ENCODE data around the gene ZNF385C.

ZNF385C gene

DNA sequence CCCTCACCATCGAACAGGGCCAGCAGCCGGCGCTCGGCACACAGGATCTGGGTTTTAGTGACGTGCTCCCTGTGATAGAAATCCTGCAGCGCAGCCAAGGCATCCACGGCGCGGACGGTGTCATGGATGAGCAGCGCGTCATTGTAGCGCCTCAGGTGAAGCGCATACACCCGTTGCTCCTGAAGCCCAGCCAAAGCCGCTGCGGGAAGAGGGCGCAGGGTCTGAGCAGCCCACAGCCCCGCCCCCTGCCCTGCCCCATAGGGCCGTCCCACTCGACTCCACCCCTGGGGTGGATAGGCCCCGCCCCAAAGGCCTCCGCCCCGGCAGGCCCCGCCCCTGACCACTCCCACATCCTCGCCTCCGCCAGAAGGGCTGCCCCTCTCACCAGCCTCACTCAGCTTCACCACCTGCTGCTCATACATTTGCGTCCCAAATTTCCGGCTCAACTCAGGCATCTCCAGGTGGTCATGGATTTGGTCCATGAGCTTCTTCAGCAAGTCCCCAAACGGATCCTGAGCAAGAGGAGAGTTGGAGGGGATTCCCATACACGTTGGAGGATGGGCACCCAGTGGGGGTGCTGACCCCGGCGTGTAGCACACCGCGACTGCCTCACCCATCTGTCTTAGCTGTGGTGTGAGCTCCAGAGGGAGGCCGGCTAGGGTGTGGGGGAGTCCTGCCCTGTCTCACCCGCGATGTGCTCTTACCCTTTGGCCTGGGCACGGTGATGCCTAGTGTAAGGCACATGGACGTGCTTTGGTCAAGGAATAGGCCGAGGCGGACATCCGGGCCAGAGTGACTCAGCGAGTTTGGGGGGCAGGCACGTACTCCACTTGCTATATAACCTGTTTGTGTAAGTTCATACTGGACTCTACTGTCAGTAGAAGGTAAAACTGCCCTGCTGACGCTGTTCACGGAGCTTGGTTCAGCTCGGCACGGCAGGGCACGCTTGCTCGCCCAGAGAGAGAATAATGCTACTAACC lies 9.6 kb upstream of the ZNF385C start:
- DNase-seq (ENCODE audit: low read depth) = peak; percentile 16

DNA sequence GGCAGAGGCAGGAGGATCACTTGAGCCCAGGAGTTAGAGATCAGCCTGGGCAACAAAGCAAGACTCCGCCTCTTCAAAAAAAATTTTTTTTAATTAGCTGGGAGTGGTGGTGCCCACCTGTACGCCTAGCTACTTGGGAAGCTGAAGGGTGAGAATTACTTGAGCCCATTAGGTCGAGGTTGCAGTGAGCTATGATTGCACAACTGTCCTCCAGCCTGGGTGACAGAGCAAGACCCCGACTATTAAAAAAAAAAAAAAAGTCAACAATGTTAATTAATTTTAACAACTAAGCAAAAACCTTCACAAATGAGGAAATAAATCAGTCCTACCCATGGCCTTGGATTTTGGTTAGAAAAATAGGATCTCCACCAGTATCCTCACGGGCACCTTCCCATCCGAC lies 8.9 kb upstream of the ZNF385C start:
- DNase-seq (ENCODE audit: low read depth) = no peak

DNA sequence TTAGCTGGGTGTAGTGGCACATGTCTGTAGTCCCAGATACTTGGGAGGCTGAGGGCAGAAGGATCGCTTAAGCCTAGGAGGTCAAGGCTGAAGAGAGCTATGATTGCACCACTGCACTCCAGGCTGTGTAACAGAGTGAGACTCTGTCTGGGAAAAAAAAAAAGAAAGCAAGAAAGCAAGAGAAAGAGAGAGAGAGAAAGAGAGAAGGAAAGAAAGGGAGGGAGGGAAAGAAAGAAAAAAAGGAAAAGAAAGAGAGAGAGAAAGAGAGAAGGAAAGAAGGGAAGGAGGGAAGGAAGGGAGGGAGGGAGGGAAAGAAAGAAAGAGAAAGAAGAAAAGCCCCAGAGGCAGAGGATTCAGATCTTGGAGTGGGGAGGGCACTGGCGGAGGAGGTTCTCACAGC lies 7.7 kb upstream of the ZNF385C start:
- DNase-seq (ENCODE audit: low read depth) = no peak

DNA sequence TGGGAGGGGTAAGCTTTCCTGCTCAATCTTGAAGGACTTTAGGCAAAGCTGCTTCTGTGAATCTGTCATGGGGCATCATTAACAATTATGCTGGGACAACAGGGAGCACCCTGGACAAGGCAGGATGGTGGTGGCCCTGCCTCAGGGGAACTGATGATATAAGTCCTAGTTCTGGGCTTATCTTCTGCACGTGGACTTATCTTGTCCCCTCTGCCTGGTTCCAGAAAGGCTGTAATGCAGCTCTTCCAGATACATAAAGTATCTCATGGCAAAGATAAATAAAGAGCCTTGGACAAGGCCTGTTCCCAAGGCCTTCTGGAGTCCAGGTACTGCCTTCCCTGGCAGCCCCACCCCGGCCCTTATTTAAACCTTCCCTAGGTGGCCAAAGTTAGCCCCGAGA lies 6.0 kb upstream of the ZNF385C start:
- DNase-seq (ENCODE audit: low read depth) = no peak

DNA sequence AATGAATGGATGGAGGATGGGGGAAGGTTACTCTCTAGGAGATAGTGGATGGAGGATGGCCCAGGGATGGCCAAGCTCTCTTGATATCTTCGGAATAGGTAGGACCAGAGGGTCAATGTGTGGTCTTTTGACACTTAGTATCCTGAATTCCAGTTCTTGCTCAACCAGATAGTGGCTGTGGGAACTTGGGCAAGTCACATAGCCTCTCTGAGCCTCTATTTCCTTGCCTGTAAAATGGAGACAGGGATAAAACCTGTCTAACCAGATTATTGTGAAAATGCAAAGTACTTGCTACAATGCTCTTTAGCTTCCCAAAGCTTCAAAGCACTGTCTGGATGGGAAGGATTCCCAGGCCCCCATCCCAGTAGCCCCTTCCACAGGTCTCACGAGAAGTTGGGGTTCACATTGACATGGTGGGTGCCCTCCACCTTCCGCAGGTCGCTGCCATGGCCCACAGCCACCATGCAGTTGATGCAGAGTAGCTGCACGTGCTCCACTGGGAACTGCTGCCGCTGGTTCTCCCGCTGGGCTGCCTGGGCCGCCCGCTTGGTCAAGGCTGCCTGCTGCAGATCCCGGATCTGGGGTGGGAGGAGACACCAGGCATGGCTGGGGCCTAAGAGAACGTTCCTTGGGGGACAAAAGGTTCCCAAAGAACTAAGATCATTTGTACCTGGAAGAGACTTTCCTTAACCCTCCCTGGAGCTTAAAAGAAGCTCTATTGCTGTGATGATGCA lies 5.1 kb upstream of the ZNF385C start:
- no peak for DNase-seq (ENCODE audit: low read depth)

DNA sequence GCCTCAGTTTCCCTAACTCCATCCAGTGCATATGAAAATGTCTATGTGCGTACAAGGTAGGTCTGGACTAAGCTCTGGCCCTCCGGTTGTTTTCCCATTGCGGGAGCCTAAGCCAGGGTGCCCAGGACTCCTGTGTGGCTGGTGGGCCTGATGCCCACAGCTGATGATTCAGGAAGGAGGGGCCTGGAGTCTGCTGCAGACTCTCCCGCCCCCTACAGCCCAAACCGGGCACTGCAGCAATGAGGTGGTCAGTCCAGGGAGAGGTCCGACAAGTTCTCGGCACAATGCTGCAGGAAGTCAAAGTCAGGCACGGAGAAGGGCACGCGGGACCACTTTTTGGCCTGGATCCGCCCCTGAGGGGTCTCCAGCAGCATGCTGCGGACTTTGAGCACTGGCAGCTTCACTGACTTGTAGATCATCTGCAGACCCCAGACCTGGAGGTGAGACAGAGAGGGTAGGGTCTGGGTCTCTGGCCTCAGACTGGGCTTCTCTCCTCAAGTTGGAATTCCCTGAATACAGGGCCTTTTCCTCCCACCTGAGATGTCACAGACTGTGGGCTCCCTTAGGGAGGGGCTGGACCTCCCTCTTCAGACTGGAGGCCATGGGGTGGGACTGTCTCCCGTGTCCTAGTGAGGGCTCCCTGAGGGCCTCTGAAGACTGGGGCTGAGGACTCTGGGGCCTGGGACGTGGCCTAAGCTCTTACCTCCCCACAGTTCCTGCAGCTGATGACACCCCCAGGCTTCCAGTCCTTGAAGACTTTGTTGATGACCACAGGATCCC lies 3.4 kb upstream of the ZNF385C start:
- DNase-seq (ENCODE audit: low read depth) = peak; percentile 48

DNA sequence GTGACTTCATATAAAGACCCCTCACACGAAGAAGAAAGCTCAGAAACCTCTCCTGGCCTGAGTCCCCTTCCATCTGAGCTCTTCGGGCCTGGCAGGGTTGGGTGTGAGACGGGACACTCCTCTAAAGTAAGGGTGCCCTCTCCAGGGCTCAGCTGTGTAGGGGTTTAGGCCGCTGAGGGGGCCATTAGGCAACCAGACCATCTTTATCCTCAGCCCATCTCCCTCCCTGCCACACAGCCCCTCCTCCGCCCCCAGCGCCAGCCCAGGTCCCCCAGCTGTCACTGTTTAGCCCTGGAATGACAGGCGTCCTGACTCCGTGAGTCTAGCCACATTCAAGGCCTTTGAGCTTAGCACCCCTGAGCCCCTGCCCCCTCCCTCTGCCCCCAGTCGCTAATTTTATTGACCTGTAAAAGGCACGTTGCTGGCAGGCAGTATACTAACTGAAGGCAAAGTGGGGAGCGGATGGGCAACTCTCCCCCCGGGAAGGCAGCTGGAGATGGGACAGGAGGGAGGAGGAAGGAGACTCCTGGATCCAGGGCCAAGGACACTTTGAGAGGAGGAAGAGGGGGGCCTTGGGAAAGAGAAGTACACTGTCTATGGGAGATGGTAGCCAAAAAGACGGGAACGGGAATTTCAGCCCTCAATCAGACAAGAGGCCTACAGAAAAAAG lies 592 bp upstream of the ZNF385C start:
- no peak for DNase-seq (ENCODE audit: low read depth)

DNA sequence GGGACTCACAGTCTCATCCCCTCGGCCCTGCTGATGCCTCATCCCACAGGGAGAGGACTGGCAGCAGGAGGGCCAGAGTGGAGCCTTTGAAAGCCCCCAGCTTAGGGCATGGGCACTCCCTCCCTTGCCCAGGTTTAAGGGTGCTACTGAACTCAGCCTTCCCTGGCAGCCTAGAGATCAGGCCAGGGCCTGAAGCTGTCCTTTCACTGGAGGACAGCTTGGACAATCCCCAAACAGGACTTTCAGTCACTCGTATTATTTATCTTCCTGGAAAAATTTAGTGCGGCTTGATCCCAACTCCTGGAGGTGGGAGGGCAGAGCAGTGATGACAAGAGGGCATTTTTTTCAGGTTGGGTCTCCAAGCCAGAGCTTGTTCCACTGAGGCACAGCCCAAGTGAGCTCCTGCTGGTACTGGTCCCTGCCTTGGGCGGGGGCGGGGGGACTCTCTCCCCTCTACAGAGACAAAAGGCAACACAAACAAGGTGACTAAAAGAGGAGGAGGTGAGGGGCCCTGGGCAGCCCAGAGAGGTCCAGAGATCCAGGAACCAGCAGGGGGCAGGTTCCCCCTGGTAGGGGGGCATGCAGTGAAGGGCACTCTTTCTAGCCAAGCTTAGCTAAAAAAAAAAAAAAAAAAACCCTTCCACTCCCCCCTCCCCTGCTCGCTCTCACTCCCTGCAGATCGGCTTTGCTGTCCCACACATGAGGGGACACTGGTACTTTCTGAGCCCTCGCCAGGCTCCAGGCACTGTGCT lies 1.7 kb downstream of the ZNF385C start:
- no peak for DNase-seq (ENCODE audit: low read depth)

DNA sequence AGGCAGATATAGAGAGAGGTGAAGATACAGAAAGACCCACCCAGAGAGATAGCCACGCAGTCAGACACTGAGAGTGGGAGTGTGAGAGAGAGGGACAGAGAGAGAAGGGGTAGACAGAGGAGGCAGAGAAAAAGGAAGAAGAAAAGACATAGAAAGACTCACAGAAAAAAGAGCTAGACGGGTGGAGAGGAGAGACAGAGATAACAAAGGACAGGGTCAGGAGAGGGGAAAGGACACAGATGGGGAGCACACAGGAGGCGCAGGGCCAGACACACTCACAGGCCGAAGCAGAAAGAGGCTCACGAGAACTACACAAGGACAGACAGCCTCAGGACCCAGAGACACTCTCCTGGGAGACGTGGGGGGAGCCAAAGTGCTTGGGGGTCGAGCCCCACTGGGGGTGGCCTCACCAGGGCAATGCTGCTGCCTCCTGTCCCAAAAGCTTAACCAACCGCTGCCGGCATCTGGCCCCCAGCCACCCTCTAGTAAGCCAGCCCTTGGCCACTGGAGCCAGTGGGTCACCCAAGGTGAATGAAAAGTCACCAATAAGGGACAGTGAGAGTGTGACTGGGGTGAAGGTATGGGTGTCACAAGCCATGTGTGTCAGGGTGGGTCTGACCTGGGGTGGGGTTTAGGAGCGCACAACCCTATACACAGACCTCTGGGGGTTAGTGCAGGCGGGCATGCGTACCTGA lies 3.8 kb downstream of the ZNF385C start:
- DNase-seq (ENCODE audit: low read depth) = no peak

DNA sequence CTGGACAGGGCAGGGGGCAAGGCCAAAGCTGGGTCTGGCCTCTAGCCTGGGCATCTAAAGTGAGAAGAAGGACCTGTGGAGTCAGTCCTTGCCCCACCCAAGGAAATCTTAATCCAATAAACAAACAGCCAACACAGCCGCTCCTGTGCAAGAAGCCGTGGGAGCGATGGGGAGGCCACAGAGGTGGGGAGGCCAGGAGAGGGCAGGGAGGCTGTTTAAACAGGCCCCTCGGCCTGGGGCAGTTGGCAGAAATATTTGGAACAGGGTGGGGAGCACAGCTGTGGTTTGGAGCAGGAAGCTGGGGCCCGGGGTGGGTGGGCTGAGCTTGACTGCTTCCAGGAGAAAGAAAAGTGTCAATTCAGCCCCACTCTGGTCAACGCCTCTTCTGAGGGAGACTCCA lies 5.3 kb downstream of the ZNF385C start:
- DNase-seq (ENCODE audit: low read depth) = no peak

DNA sequence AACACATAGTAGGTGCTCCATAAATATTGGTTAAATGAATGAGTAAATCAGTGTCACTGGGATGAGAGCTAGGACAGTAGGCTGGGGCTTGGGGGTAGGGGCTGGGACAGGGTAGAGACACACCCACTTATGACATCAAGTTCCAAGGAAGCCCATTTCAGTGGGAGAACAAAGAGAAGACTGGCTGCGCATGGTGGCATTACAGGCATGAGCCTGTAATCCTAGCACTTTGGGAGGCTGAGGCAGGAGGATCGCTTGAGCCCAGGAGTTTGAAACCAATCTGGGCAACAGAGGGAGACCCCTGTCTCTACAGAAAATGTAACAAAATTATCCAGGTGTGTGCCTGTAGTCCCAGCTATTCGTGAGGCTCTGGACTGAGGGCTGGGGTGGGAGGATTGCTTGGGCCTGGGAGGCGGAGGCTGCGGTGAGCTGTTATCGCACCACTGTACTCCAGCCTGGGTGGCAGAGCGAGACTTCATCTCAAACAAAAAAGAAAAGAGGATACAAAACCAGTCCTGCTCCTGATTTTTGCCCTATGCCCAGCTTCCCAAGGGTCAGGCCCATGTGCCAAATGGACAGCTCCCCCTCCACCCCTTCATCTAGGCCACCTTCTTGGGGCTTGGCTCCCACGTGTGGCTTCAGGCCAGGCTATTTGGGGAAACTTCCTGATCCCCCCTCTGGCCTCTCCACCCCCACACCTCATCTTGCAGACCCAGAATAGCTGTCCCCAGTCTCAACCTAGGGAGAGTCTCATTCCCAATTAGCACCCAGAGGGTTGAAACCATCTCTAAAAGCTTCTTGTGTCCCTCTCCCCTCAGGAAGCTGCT lies 7.1 kb downstream of the ZNF385C start:
- DNase-seq (ENCODE audit: low read depth) = no peak

DNA sequence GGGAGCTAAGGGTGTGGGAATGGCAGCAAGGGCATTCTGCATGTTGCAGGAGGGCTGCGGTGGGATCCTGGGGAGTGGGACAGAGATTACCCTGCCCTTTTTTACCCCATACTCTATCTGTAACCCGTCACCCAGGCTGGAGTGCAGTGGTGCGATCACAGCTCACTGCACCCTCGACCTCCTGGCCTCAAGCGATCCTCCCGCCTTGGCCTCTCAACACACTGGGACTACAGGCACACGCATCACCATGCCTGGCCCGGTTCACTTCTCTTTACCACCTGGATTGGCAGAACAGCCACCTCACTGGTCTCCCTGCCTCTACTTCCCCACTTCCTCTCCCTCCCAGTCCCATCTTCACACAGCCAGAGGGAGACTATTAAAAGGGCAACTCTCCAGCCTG lies 9.5 kb downstream of the ZNF385C start:
- no peak for DNase-seq (ENCODE audit: low read depth)

DNA sequence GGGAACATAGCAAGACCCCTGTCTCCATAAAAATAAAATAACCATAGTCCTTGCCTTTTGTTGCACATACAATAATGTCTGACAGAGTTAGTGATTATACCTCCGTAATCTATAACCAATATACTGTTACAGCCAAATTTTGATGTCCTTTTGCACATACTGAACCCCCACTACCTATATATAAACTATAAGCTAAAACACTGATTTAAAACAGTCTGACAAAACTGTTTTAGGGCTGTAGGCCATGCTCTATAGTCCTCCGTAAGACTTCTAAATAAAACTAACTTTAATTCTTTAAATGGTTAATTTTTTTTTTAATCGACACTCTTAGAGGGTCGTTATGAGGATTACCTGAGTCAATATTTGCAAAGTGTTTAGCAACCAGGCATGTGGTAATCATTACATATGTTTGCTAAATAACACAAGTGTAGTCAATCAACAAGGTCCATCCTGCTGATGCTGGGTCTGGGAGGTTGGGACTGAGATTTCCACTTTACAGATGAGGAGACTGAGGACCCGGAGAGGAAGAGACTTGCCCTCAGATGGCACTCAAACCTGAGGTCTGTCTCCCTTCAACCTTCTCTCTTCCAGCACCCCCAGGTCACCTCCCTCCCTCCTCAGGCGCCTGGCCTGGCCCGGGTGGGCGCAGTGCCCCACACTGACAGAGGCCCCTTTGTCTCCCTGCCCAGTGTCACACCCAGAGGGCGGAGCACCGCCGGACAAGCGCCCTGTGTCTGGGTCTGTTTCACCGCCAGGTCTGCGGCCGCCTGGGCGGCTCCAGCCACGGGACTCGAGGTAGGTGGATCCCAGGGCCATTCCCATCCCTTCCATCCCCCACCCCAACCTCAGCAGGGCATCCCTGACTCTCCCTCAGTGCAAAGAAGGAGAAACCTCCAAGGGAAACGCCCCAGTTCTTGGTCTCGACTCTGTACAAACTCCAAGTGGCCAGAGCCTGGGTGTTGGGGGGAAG lies 10.3 kb downstream of the ZNF385C start:
- no peak for DNase-seq (ENCODE audit: low read depth)

DNA sequence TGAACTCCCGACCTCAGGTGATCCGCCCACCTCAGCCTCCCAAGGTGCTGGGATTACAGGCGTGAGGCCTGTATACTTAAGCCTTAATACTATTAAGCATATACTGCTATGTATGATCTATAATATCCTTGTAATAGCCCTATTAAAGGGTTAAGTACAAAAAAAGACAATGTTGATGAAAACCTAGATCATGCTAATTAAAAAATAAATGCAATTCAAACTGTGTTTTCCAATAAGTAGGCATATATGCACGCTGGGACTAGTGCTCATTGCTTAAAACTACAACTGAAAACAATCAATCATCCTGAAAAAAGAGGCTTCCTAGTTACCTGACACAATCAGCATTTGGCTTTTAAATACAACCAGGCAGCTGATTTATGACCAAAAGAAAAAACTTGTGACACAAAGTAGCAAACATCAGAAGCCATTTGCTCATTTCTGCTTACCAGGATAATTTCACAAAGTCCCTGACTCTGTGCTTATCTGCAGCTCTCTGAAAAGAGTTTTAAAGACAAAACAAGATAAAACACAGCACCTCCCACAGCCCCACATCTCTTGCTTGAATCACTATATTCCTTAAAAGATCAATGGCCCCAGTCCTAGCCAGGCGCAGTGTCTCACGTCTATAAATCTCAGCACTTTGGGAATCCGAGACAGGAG lies 11.1 kb downstream of the ZNF385C start:
- DNase-seq (ENCODE audit: low read depth) = no peak

DNA sequence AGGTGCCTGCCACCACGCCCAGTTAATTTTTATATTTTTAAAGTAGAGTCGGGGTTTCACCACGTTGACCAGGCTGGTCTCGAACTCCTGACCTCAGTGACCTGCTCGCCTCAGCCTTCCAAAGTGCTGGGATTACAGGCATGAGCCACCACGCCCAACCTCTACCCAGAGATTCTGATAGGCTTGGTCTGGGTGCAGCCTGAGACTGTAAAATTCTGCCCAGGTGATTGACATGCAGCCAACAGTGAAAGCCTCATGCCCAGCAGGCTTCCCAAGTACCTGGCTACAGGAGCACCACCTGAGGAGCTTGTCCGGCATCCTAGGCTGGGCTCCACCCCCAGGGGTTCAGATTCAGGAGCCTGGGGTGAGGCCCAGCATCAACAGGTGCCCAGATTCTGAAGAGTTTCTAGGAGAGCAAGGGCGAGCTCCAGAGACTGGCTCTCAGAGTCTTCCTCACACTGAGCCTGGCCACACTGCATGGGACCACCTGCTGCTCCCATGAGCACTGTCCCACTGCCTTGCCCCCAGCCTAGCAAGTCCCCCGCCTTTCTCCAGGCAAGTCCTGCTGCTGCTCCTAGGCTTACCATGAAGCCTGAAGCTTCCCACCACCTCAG lies 16.6 kb downstream of the ZNF385C start:
- no peak for DNase-seq (ENCODE audit: low read depth)

DNA sequence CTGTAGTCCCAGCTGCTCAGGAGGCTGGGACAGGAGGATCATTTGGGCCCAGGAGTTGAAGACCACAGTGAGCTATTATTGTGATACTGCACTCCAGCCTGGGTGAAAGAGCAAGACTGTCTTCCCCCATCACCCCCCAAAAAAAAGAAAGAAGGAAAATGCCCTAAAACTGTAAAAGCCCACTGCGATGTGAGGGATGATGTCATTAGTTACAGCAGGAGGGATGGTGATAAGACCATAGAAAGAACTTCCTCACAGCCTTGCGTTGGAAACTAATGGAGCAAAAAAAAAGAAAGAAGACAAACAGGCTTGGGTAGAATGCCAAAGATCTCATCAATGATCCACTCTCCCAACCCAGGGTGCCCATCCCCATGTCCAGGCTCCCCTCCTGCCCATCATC lies 18.7 kb downstream of the ZNF385C start:
- no peak for DNase-seq (ENCODE audit: low read depth)

DNA sequence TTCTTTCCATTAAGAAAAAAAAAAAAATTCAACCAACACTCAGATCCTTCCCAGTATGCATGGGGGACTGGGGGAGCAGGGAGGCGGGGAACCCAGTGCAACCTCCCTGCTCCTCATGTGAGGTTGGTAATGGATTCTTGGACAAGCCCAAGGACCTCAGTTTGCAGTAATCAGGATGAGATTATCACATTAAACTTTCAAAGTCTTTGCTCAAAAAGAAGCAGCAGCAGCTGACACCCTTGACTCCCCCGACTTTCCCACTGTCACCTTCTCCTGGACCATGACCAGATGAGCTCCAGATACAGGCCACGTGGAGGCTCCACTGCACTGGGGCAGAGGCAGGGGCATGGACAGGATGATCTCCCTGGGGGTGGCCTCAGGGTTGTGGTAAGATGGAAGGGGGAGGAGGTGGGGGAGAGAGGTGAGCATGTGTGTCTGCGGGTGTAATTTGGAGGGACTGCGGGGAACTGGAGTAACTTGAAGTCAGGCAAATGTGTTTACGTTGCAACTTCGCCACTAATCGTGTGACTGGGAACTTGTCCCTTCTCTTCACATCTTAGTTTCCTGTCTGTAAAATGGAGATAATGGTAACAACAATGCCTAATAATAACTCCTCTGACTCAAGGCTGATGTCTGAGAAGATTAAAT lies 19.8 kb downstream of the ZNF385C start:
- no peak for DNase-seq (ENCODE audit: low read depth)

Measured in fibroblast of the conjunctiva (primary cell).